ENCODE measurements around the gene IL4R. TPM values are rescaled to one million over a fixed set of nuclear protein-coding genes. Genes with fewer than 3 reads are reported as not detected.

Gene IL4R
- total RNA-seq, 1 experiment from 2014 or later = 28.6 TPM

DNA sequence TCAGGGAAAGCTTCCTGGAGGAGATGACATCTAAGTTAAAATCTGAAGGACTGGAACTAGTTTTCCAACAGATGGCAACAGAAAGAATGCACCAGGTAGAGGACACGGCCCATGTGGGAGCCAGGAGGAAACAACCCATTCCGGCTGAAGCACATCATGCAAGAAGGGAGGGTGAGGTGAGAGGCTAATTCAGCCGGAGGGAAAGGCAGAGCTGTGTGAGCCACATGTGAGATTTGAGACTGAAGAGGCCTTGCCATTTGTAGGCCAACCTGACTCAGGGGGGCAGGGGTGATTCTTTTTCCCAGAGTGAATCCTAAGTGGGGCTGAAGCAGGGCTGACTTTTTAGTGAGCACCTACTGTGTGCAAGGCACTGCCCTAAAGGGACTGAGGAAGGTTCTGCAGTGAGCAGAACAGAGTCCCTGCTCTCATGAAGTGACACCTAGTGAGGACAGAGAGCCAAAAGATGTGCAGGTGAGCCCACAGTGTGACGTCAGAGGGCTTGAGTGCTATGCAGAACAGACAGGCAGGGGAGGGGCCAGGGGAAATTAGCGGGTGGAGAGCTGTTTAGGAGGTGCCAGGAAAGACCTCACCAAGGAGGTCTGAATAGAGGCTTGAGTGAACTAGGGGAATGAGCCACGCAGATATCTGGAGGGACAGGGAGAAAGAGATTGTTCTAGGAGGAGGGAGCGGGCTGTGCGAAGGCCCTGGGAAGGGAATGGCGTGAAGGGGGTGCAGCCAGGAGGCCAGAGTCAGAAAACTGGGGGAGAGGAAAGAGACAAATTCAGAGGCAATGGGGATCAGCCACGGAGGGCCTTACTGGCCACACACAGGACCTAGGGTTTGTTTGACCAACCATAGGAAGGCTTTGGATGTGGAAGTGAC is 68.4 kb downstream of the IL4R start:
- Histone ChIP-seq H3K27me3 (ENCODE audit: insufficient read depth, low read length) (no peaks in the 10 kb centered on the region), H2BK15ac (ENCODE audit: low read depth, low read length) (no peak overlapping the region), H4K5ac (ENCODE audit: insufficient read length, low read depth, low read length) (no peak overlapping the region), H3K4me2 (ENCODE audit: insufficient read depth, insufficient read length, low read length) (no peak overlapping the region), H2AFZ (ENCODE audit: low read length) (no peak overlapping the region), H2AK5ac (ENCODE audit: insufficient read length, low read length) (no peak overlapping the region), H3K14ac (ENCODE audit: insufficient read depth, low read length) (no peak overlapping the region; the same call in 1 of the 2 replicates), H3K9ac (ENCODE audit: extremely low read depth, insufficient read length, low read length) (no peak overlapping the region), H3K56ac (ENCODE audit: insufficient read length, low read depth, low read length) (no peak overlapping the region), H3K4ac (ENCODE audit: low read depth, low read length) (no peak overlapping the region), H4K20me1 (ENCODE audit: control insufficient read depth, insufficient read depth, insufficient read length) (no peaks in the 10 kb centered on the region), H2BK20ac (ENCODE audit: low read depth, low read length, poor library complexity, severe bottlenecking) (no peak overlapping the region), H4K91ac (ENCODE audit: insufficient read length, low read depth, low read length) (no peak overlapping the region), H2BK12ac (ENCODE audit: insufficient read length, low read depth, low read length) (no peak overlapping the region), H4K8ac (replicated peaks; ENCODE audit: insufficient read length, low read depth, low read length) (no peak overlapping the region), H3K9me3 (ENCODE audit: control insufficient read depth, low read depth, low read length) (no peaks in the 10 kb centered on the region), H2BK5ac (ENCODE audit: insufficient read length, low read length) (no peak overlapping the region), H3K23me2 (ENCODE audit: insufficient read length, low read depth, low read length, poor library complexity, severe bottlenecking) (no peaks in the 10 kb centered on the region), H3T11ph (ENCODE audit: low read length) (no peak overlapping the region), H2BK120ac (ENCODE audit: low read depth, low read length, poor library complexity, severe bottlenecking) (no peak overlapping the region), H3K79me1 (ENCODE audit: insufficient read depth, low read depth, low read length, poor library complexity, severe bottlenecking) (no peaks in the 10 kb centered on the region), H3K27ac (ENCODE audit: insufficient read length, low read depth, low read length) (no peak overlapping the region), H3K18ac (ENCODE audit: insufficient read length, low read depth, low read length) (no peak overlapping the region), H3K23ac (ENCODE audit: insufficient read length, low read depth, low read length) (no peak overlapping the region), H3K4me1 (ENCODE audit: insufficient read depth, low read length) (no peaks in the 10 kb centered on the region), H3K79me2 (ENCODE audit: insufficient read depth, low read length) (no peaks in the 10 kb centered on the region)
- Mint-ChIP-seq H3K36me3 (ENCODE audit: insufficient read depth in 1 of 3, low read depth in 3 of 3) (peaks cover 0 to 3% (median 2%) of the 10 kb centered on the region in 3 experiments; a peak in 1 of 7 replicates), H3K27me3 (ENCODE audit: low read depth) (peaks cover 8% of the 10 kb centered on the region), H3K4me3 (no peak overlapping the region), H3K27ac (0 out of 7 replicates have a peak overlapping the region, but pooled peaks of 2 of the 3 experiments have one; percentile 4 to 26), H3K4me1 (peaks cover 0 to 7% of the 10 kb centered on the region in 2 experiments; a peak in 2 of 4 replicates), H3K9me3 (peaks cover 5 to 8% of the 10 kb centered on the region in 2 experiments; a peak in 3 of 5 replicates)
- DNase-seq = no peak
- no CpG with 5 or more reads among the region's 10 CpGs for WGBS (ENCODE audit: extremely low coverage, insufficient read length, low lambda C conversion rate)
- TF ChIP-seq, protein P1, sequence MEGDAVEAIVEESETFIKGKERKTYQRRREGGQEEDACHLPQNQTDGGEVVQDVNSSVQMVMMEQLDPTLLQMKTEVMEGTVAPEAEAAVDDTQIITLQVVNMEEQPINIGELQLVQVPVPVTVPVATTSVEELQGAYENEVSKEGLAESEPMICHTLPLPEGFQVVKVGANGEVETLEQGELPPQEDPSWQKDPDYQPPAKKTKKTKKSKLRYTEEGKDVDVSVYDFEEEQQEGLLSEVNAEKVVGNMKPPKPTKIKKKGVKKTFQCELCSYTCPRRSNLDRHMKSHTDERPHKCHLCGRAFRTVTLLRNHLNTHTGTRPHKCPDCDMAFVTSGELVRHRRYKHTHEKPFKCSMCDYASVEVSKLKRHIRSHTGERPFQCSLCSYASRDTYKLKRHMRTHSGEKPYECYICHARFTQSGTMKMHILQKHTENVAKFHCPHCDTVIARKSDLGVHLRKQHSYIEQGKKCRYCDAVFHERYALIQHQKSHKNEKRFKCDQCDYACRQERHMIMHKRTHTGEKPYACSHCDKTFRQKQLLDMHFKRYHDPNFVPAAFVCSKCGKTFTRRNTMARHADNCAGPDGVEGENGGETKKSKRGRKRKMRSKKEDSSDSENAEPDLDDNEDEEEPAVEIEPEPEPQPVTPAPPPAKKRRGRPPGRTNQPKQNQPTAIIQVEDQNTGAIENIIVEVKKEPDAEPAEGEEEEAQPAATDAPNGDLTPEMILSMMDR (conservative IDR thresholded peaks at IDR 0.05) = no peak
